Neural crest cell (in vitro differentiated cells): ENCODE measurements around the gene CKS2. TPM values are rescaled to one million over a fixed set of nuclear protein-coding genes. Genes with fewer than 3 reads are reported as not detected.
A peak's percentile ranks its signal among the peaks of the same experiment; 100 is the strongest.

Experiments
- DNase-seq: peaks from one replicate; pipeline ENCODE4 v3.0.0; 2021; ENCODE audit warnings: low read depth, mixed read lengths, low spot score
- H3K27ac Mint-ChIP-seq: one replicate; pipeline ENCODE4 v1.8.0; 2021; ENCODE audit warnings: mild to moderate bottlenecking, mixed read lengths; ENCODE audit not compliant: unreplicated experiment
- H3K27me3 Mint-ChIP-seq: 2 replicates; pipeline ENCODE4 v1.8.0; 2021; ENCODE audit warnings: low read depth, mild to moderate bottlenecking, mixed read lengths
- H3K36me3 Mint-ChIP-seq: 2 replicates; pipeline ENCODE4 v1.8.0; 2021; ENCODE audit warnings: low read depth, mild to moderate bottlenecking, mixed read lengths
- H3K4me1 Mint-ChIP-seq: 2 replicates; pipeline ENCODE4 v1.8.0; 2021; ENCODE audit warnings: mixed read lengths
- H3K4me3 Mint-ChIP-seq: one replicate; pipeline ENCODE4 v1.8.0; 2021; ENCODE audit warnings: mild to moderate bottlenecking, mixed read lengths
- H3K9me3 Mint-ChIP-seq: 2 replicates; pipeline ENCODE4 v1.8.0; 2021; ENCODE audit warnings: mixed read lengths
- total RNA-seq: library from RNA; stranded (reverse); gene quantifications from 2 replicates; pipeline ENCODE4 v1.2.1, GENCODE V29; 2021
- TF ChIP-seq, protein P1 (sequence below): fragments of 200-600 bp; sonication (generic); conservative IDR thresholded peaks from 2 replicates; pipeline ENCODE4 v1.5.0; 2021; ENCODE audit warnings: antibody characterized with exemption, mild to moderate bottlenecking

Gene CKS2
- total RNA-seq, 1 donor from 2014 or later: 174 TPM

GRCh38 chr9:89360465-89360864, 49.5 kb downstream of the CKS2 start:
- no peaks in the 10 kb centered on the region for H3K27me3 Mint-ChIP-seq
- H3K9me3 Mint-ChIP-seq: no peaks in the 10 kb centered on the region
- no peak overlapping the region for H3K27ac Mint-ChIP-seq
- DNase-seq: no peak
- H3K4me1 Mint-ChIP-seq: no peaks in the 10 kb centered on the region
- H3K4me3 Mint-ChIP-seq: no peak overlapping the region
- TF ChIP-seq, protein P1, sequence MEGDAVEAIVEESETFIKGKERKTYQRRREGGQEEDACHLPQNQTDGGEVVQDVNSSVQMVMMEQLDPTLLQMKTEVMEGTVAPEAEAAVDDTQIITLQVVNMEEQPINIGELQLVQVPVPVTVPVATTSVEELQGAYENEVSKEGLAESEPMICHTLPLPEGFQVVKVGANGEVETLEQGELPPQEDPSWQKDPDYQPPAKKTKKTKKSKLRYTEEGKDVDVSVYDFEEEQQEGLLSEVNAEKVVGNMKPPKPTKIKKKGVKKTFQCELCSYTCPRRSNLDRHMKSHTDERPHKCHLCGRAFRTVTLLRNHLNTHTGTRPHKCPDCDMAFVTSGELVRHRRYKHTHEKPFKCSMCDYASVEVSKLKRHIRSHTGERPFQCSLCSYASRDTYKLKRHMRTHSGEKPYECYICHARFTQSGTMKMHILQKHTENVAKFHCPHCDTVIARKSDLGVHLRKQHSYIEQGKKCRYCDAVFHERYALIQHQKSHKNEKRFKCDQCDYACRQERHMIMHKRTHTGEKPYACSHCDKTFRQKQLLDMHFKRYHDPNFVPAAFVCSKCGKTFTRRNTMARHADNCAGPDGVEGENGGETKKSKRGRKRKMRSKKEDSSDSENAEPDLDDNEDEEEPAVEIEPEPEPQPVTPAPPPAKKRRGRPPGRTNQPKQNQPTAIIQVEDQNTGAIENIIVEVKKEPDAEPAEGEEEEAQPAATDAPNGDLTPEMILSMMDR: no peak
- H3K36me3 Mint-ChIP-seq: peaks cover 21% of the 10 kb centered on the region

GRCh38 chr9:89361031-89361430, 50.0 kb downstream of the CKS2 start:
- Mint-ChIP-seq H3K4me3 (no peak overlapping the region), H3K9me3 (no peaks in the 10 kb centered on the region), H3K27ac (no peak overlapping the region), H3K4me1 (no peaks in the 10 kb centered on the region), H3K27me3 (no peaks in the 10 kb centered on the region), H3K36me3 (peaks cover 19% of the 10 kb centered on the region)
- DNase-seq: no peak
- TF ChIP-seq, protein P1: no peak

GRCh38 chr9:89361816-89362646, 51.0 kb downstream of the CKS2 start:
- Mint-ChIP-seq H3K27me3 (no peaks in the 10 kb centered on the region), H3K4me1 (no peaks in the 10 kb centered on the region), H3K27ac (peak overlapping the region; percentile 19), H3K9me3 (no peaks in the 10 kb centered on the region), H3K4me3 (no peak overlapping the region), H3K36me3 (peaks cover 19% of the 10 kb centered on the region)
- TF ChIP-seq, protein P1: no peak
- no peak for DNase-seq

GRCh38 chr9:89362647-89363310, 51.8 kb downstream of the CKS2 start:
- Mint-ChIP-seq H3K4me1 (no peaks in the 10 kb centered on the region), H3K9me3 (no peaks in the 10 kb centered on the region), H3K36me3 (peaks cover 19% of the 10 kb centered on the region), H3K4me3 (no peak overlapping the region), H3K27ac (no peak overlapping the region), H3K27me3 (no peaks in the 10 kb centered on the region)
- TF ChIP-seq, protein P1: no peak
- DNase-seq: no peak

DNA sequence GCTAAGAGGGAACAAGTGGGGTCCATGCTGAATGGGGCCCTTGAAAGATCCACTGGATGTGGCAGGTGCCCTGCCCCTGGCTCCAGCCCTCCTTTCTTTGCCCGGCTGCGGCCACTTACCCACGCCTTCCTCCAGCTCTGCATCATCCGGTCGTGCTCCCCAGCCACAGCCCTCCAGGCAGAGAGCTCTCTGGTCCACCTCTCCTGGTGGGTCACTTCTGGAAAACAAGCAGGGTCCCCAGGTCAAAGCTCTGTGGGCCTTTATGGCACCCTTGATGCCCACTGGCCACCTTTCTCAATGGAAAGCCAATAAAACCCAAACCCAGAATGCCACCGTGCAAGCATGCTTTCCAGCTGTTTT, 52.3 kb downstream of the CKS2 start:
- H3K9me3 Mint-ChIP-seq: no peaks in the 10 kb centered on the region

More for the DNA sequence above, 52.3 kb downstream of the CKS2 start:
- no peaks in the 10 kb centered on the region for H3K27me3 Mint-ChIP-seq
- DNase-seq: no peak
- peaks cover 19% of the 10 kb centered on the region for H3K36me3 Mint-ChIP-seq
- no peak overlapping the region for H3K27ac Mint-ChIP-seq
- TF ChIP-seq, protein P1: no peak
- H3K4me1 Mint-ChIP-seq: no peaks in the 10 kb centered on the region
- no peak overlapping the region for H3K4me3 Mint-ChIP-seq
